Smooth muscle cell (in vitro differentiated cells): ENCODE data around the gene THADA. TPM values are rescaled to one million over a fixed set of nuclear protein-coding genes. Genes with fewer than 3 reads are reported as not detected.

ENCODE experiments used
- DNase-seq: peaks from one replicate; lab custom pipeline; 2025; ENCODE audit not compliant: unreplicated experiment; lab: John Stamatoyannopoulos, UW
- H2AFZ ChIP-seq: fragments of 200-600 bp; sonication (generic); 2 replicates; pipeline ENCODE4 v1.6.0; 2016; ENCODE audit warnings: antibody characterized with exemption, low read depth, mild to moderate bottlenecking
- H3F3A ChIP-seq: fragments of 200-600 bp; sonication (generic); 2 replicates; pipeline ENCODE4 v1.6.0; 2017; ENCODE audit warnings: antibody characterized with exemption, low read depth
- H3K27ac ChIP-seq: fragments of 200-600 bp; sonication (generic); 2 replicates; pipeline ENCODE4 v1.5.1; 2016; ENCODE audit warnings: low read depth, mild to moderate bottlenecking
- H3K27me3 ChIP-seq: fragments of 200-600 bp; sonication (generic); 2 replicates; pipeline ENCODE4 v1.6.1; 2016; ENCODE audit warnings: low read depth, mild to moderate bottlenecking
- H3K36me3 ChIP-seq: fragments of 200-600 bp; sonication (generic); 2 replicates; pipeline ENCODE4 v1.5.1; 2016; ENCODE audit warnings: low read depth
- H3K4me1 ChIP-seq: fragments of 200-600 bp; sonication (generic); 2 replicates; pipeline ENCODE4 v1.5.1; 2016; ENCODE audit warnings: low read depth
- H3K4me2 ChIP-seq: fragments of 200-600 bp; sonication (generic); 2 replicates; pipeline ENCODE4 v1.6.0; 2016; ENCODE audit warnings: mild to moderate bottlenecking
- H3K4me3 ChIP-seq: fragments of 200-600 bp; sonication (generic); 2 replicates; pipeline ENCODE4 v1.5.1; 2016; ENCODE audit warnings: mild to moderate bottlenecking
- H3K79me2 ChIP-seq: fragments of 200-600 bp; sonication (generic); 2 replicates; pipeline ENCODE4 v1.6.0; 2016; ENCODE audit warnings: low read depth, mild to moderate bottlenecking
- H3K9ac ChIP-seq: fragments of 200-600 bp; sonication (generic); 2 replicates; pipeline ENCODE4 v1.6.0; 2016; ENCODE audit warnings: low read depth
- H3K9me3 ChIP-seq: fragments of 200-600 bp; sonication (generic); replicated peaks from 2 replicates; pipeline ENCODE4 v1.5.1; 2016; ENCODE audit warnings: low read depth
- H4K20me1 ChIP-seq: fragments of 200-600 bp; sonication (generic); 2 replicates; pipeline ENCODE4 v1.6.0; 2016; ENCODE audit warnings: low read depth
- WGBS: methylation state at CpG from one replicate; pipeline ENCODE4 v1.1.7; 2016; ENCODE audit warnings: low lambda C conversion rate; 5-methylcytosine and 5-hydroxymethylcytosine counted together
- polyA plus RNA-seq: library from polyadenylated mRNA; unstranded; fragments of >200 nt; fragmentation: Nextera tagmentation; extraction: Ambion mirVana; gene quantifications from 2 replicates; pipeline ENCODE4 v1.2.1, GENCODE V29; 2016
- total RNA-seq: library from RNA; depleted of rRNA; stranded (reverse); fragments of >200 nt; gene quantifications from 2 replicates; pipeline ENCODE4 v1.2.3, GENCODE V29; 2014
- TF ChIP-seq, protein P1 (sequence below): fragments of 200-600 bp; sonication (generic); IDR thresholded peaks from 2 replicates; pipeline ENCODE4 v1.5.1; 2017; ENCODE audit warnings: borderline replicate concordance, mild to moderate bottlenecking, antibody characterized with exemption; ENCODE audit not compliant: insufficient read depth, poor library complexity, severe bottlenecking

THADA gene
- total and polyA plus RNA-seq, 2 experiments from 2014 or later = 11.3 to 20.9 TPM

DNA sequence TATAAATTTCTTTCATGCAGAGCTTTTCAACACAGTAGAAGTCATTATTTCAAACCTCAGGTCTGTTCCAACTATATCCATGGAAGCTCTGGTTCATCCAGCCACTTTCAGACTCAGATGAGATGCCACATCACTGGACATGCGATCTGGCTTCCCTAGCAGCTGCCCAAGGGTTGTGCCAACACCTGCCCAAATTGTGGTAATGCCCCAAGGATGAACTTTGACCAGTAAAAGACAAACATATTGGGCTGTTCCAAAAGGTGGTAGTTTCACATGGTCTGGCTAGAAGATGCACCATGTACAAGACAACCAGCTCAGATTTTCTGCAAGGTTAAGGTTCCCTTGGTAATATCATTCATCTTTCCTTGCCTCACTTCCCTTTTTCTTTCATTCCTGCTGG, 101.9 kb downstream of the THADA start:
- H2AFZ ChIP-seq = no peak overlapping the region
- DNase-seq = no peak
- TF ChIP-seq, protein P1, sequence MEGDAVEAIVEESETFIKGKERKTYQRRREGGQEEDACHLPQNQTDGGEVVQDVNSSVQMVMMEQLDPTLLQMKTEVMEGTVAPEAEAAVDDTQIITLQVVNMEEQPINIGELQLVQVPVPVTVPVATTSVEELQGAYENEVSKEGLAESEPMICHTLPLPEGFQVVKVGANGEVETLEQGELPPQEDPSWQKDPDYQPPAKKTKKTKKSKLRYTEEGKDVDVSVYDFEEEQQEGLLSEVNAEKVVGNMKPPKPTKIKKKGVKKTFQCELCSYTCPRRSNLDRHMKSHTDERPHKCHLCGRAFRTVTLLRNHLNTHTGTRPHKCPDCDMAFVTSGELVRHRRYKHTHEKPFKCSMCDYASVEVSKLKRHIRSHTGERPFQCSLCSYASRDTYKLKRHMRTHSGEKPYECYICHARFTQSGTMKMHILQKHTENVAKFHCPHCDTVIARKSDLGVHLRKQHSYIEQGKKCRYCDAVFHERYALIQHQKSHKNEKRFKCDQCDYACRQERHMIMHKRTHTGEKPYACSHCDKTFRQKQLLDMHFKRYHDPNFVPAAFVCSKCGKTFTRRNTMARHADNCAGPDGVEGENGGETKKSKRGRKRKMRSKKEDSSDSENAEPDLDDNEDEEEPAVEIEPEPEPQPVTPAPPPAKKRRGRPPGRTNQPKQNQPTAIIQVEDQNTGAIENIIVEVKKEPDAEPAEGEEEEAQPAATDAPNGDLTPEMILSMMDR = no peak
- no peak overlapping the region for H3K4me2 ChIP-seq
- H3K4me3 ChIP-seq = no peak overlapping the region
- H4K20me1 ChIP-seq = no peaks in the 10 kb centered on the region
- peaks cover 7% of the 10 kb centered on the region for H3K36me3 ChIP-seq
- no peak overlapping the region for H3K27ac ChIP-seq
- H3F3A ChIP-seq = no peaks in the 10 kb centered on the region
- peaks cover 5% of the 10 kb centered on the region for H3K4me1 ChIP-seq
- no peak overlapping the region for H3K9ac ChIP-seq
- H3K27me3 ChIP-seq = no peaks in the 10 kb centered on the region
- no peaks in the 10 kb centered on the region for H3K79me2 ChIP-seq
- no peaks in the 10 kb centered on the region for H3K9me3 ChIP-seq
- 100% methylated on average over 1 of the region's 1 CpG for WGBS

DNA sequence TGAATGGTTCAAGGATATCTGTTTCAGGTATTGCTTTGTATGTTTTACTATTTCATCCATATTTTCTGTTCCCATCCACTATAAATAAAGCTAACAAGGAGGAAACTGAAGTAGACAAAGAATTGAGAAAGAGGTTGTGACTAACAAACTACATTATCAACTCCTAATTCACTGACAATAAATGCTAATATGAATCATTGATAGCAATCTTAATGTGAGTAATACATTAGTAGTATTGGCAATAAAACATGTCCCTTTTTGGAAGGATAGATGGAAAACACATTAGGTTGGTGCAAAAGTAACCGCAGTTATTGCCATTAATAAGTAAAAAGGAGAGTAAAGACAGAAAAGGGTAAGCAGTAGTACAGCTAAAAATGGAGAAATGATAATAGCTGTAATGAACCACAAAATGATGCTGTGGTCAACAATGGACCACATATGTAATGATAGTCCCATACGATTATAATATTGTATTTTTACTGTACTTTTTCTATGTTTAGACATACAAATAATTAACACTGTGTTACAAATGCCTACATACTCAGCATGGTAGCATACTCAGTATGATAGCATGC, 104.7 kb downstream of the THADA start:
- H3K36me3 ChIP-seq = no peaks in the 10 kb centered on the region
- no peak for DNase-seq
- H4K20me1 ChIP-seq = no peaks in the 10 kb centered on the region
- 94% methylated on average over 2 of the region's 2 CpGs for WGBS
- no peak overlapping the region for H3K4me3 ChIP-seq
- no peak overlapping the region for H3K27ac ChIP-seq
- peaks cover 5% of the 10 kb centered on the region for H3K4me1 ChIP-seq
- H3K79me2 ChIP-seq = no peaks in the 10 kb centered on the region
- no peak overlapping the region for H3K9ac ChIP-seq
- no peaks in the 10 kb centered on the region for H3F3A ChIP-seq
- no peaks in the 10 kb centered on the region for H3K27me3 ChIP-seq
- H3K9me3 ChIP-seq = no peaks in the 10 kb centered on the region
- no peak overlapping the region for H2AFZ ChIP-seq
- TF ChIP-seq, protein P1 = no peak
- no peak overlapping the region for H3K4me2 ChIP-seq

GRCh38 chr2:43490252-43490786, 105.5 kb downstream of the THADA start:
- Histone ChIP-seq H3K9ac (no peak overlapping the region), H4K20me1 (no peaks in the 10 kb centered on the region), H3K4me2 (no peak overlapping the region), H3K9me3 (no peaks in the 10 kb centered on the region), H3K27ac (no peak overlapping the region), H3K4me1 (peaks cover 5% of the 10 kb centered on the region), H3K79me2 (no peaks in the 10 kb centered on the region), H3K36me3 (no peaks in the 10 kb centered on the region), H2AFZ (no peak overlapping the region), H3F3A (no peaks in the 10 kb centered on the region), H3K27me3 (no peaks in the 10 kb centered on the region), H3K4me3 (no peak overlapping the region)
- no peak for DNase-seq
- 69% methylated on average over 1 of the region's 1 CpG for WGBS
- TF ChIP-seq, protein P1 = no peak

- no peaks in the 10 kb centered on the region for H3K36me3 ChIP-seq
- no peak overlapping the region for H3K27ac ChIP-seq
- no peak overlapping the region for H3K4me3 ChIP-seq
- no peak overlapping the region for H3K9ac ChIP-seq
- H3K79me2 ChIP-seq = no peaks in the 10 kb centered on the region
- no peak for DNase-seq
- no peak overlapping the region for H3K4me2 ChIP-seq
- H3K27me3 ChIP-seq = no peaks in the 10 kb centered on the region
- no peak overlapping the region for H2AFZ ChIP-seq
- H3F3A ChIP-seq = no peaks in the 10 kb centered on the region
- 94% methylated on average over 3 of the region's 3 CpGs for WGBS
- H3K4me1 ChIP-seq = peaks cover 12% of the 10 kb centered on the region
- H4K20me1 ChIP-seq = no peaks in the 10 kb centered on the region
- no peaks in the 10 kb centered on the region for H3K9me3 ChIP-seq
- TF ChIP-seq, protein P1 = no peak
Measured at GRCh38 chr2:43488737-43489136, 107.1 kb downstream of the THADA start.
